NCI-H345 treated with DMSO at 0.1 percent for 48 hours (cell line): ENCODE data around the gene TFF2.

Experiments
- DNase-seq: peaks from one replicate; lab custom pipeline; 2025; ENCODE audit not compliant: unreplicated experiment; lab: John Stamatoyannopoulos, UW

Gene TFF2

GRCh38 chr21:42321231-42321630 lies 29.6 kb downstream of the TFF2 start:
- no peak for DNase-seq

- no peak for DNase-seq
These were observed 30.0 kb downstream of the TFF2 start for GRCh38 chr21:42320791-42321190.

- DNase-seq, result no peak
These were observed 30.8 kb downstream of the TFF2 start for GRCh38 chr21:42319851-42320572.

- no peak for DNase-seq
These were observed 31.4 kb downstream of the TFF2 start for GRCh38 chr21:42319376-42319775.

- peak; percentile 60 for DNase-seq
These were observed 32.7 kb downstream of the TFF2 start for GRCh38 chr21:42317826-42318746.

DNA sequence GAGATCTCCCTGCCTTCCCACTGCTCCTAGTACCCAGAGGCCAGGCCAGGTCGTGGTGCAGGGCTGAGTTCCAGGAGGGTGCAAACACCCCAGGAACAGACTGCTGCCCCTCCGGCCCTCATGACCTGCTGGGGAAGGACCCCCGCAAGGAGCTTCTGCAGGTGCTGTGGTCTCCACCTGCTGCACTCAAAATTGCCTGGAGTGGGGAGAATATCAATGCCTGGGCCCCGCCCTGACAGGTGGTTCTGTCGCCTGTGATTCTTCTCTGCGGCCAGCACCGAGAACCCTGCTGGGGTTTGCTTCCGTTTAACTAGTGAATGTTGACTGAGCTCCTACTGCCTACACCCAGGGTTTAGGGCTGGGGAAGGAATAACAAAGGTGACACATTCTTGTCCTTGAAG lies 33.5 kb downstream of the TFF2 start:
- DNase-seq, result peak; percentile 96

- no peak for DNase-seq
These were observed 33.9 kb downstream of the TFF2 start for GRCh38 chr21:42316891-42317290.

DNA sequence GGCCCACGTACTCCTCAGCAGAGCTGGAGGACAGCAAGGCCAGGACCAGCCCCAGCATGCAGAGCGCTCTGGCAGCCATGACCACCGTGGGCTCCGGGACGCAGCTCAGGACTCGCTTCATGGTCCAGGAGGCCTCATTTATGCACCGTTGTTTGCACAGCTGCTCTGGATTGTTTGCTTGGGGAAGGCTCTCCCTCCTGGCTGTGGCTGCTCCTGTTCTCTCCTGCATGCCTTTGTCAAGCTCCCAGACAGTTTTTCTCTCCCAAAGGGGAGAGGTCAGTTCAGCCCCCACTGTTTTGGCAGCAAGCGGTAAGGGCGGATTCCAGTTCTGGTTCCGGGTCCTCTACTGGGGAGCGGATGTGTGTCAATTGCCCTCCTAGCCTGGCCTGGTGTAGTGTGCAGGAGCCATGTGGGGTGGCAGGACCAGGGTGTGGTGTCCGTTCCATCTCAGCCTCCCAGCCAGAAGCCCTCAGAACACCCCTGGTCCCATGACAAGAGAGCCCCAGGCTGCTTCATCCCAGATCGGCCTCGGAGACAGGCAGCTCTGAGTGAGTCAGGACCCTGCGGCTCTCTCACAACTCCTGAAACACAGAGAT lies 35.4 kb downstream of the TFF2 start, which contains the start of gene TFF3:
Gene TFF3, minus strand, starts transcription at position 114 of the 596 bp plus-strand sequence. Its CDS starts 35 bp downstream, at position 79.
- DNase-seq, result peak; percentile 99

- DNase-seq, result no peak
These were observed 36.0 kb downstream of the TFF2 start for GRCh38 chr21:42314616-42315295.

GRCh38 chr21:42313501-42313969 lies 37.3 kb downstream of the TFF2 start:
- peak; percentile 80 for DNase-seq

- DNase-seq, result peak; percentile 68
These were observed 38.1 kb downstream of the TFF2 start for GRCh38 chr21:42312626-42313104.

- DNase-seq, result no peak
These were observed 38.8 kb downstream of the TFF2 start for GRCh38 chr21:42311816-42312625.

DNA sequence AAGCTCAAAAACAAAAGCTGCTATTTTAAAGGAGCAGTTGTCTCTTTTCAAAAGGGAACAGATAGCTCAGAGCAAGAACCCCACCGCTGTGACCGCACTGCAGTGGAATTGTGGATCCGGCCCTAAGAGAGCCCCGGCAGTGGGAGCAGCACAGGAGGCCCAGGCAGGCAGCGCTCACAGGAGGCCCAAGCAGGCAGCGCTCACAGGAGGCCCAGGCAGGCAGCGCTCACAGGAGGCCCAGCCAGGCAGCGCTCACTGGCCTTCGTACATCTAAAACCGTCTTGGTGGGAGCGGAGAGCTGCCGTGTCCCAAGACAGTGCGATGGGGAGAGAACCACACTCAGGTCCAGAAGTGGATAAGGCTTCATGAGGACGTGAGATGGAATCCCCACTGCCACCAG lies 39.6 kb downstream of the TFF2 start:
- DNase-seq, result no peak

- DNase-seq, result peak; percentile 74
These were observed 40.3 kb downstream of the TFF2 start for GRCh38 chr21:42310411-42311001.

- peak; percentile 74 for DNase-seq
These were observed 41.0 kb downstream of the TFF2 start for GRCh38 chr21:42309753-42310213.

- no peak for DNase-seq
These were observed 41.7 kb downstream of the TFF2 start for GRCh38 chr21:42308914-42309752.

DNA sequence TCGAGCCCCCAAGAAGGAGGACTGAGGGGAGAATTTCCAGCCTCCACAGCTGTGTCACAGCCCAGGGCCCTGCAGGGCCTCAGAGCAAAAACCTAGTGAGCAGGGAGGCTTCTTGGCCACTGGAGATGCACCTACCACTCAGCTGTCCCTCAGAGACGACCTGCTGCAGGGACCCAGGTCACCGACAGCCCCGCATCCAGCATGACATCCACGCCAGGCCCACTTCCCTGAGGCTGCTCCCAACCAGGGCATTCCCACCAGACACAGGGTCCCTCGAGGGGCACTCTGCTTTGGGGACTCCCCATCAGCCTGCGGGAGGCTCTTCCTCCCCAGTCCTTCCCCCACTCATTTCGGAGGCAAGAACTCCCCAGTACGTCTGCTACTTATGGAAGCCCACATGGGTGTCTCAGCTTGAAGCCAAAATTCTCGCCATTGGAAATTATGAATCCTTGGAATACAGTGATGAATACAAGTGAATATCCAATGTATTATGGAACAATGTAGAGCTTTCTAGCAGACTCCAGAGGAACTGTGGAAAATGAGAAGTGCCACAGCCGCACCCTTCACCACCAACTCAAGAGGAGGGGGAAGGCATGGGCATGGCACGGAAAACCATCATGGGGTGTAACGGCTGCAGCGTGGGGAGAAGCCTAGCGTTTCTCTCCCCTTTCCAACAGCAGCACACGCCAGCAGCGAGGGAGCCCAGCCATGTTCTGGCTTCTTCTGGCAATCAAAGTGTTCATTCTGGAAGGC lies 42.5 kb downstream of the TFF2 start:
- no peak for DNase-seq

GRCh38 chr21:42307106-42307505 lies 43.7 kb downstream of the TFF2 start:
- peak; percentile 28 for DNase-seq
